K562 (cell line): ENCODE results near the gene CBL. TPM values are rescaled to one million over a fixed set of nuclear protein-coding genes. Genes with fewer than 3 reads are reported as not detected.

ENCODE experiments used
- ATAC-seq: fragments of 200-7000 bp; cut with Tn5 transposase; 3 replicates; pipeline ENCODE4 v1.9.1; 2020; ENCODE audit warnings: moderate library complexity
- BruUV-seq: library from RNA; stranded (reverse); fragments of 400-500 nt; replicated peaks from 2 replicates; lab custom pipeline; 2021; lab: Mats Ljungman, UMichigan
- CTCF ChIA-PET: fragments of 300-600 bp; formaldehyde crosslinking; extraction: SDS; loops from one replicate; lab custom pipeline; 2021; ENCODE audit warnings: low intra/inter-chr PET ratio; lab: Yijun Ruan, JAX
- POLR2A ChIA-PET: fragments of 300-600, 350-650 bp; sonication (Branson Sonifier 250); formaldehyde crosslinking; extraction: SDS; loops from one replicate; lab custom pipeline; 2021; ENCODE audit warnings: antibody characterized with exemption, inconsistent platforms; lab: Yijun Ruan, JAX
- DNase-seq, 4 experiments: peaks; one replicate each; pipeline versions ENCODE4 v3.0.0 to v3.0.0-alpha.2; 2011 to 2018; ENCODE audit warnings: low spot score in 3 of 4, mixed read lengths in 3 of 4; ENCODE audit errors: extremely low read depth in 1 of 4
- FAIRE-seq: peaks from 2 replicates; lab custom pipeline; 2011; peaks lifted over from hg19 to GRCh38; lab: Jason Lieb, UNC
- H2AFZ ChIP-seq: 2 replicates; pipeline ENCODE4 v1.6.0; 2011; ENCODE audit warnings: low read depth, low read length, control low read depth, inconsistent platforms
- H3K27ac ChIP-seq: fragments of 200-600 bp; 3 replicates; pipeline ENCODE4 v1.8.0; 2011; ENCODE audit warnings: low read depth, mild to moderate bottlenecking, control low read depth, inconsistent platforms, low read length, moderate library complexity, mixed read lengths; ENCODE audit errors: extremely low read depth
- H3K27me3 ChIP-seq, 2 experiments: fragments of 300-600 bp in 1 of 2; 2 replicates in 1 of 2; 3 replicates in 1 of 2; pipeline versions ENCODE4 v1.6.0 to v1.8.0; 2011; ENCODE audit warnings: inconsistent platforms in 2 of 2, low read length in 2 of 2, mild to moderate bottlenecking in 1 of 2, mixed read lengths in 1 of 2, moderate library complexity in 1 of 2; ENCODE audit not compliant: control insufficient read depth in 2 of 2, insufficient read depth in 2 of 2
- H3K36me3 ChIP-seq: fragments of 300-600 bp; 3 replicates; pipeline ENCODE4 v1.8.0; 2011; ENCODE audit warnings: mild to moderate bottlenecking, low read length, inconsistent platforms; ENCODE audit not compliant: control insufficient read depth, insufficient read depth
- H3K4me1 ChIP-seq, 2 experiments: fragments of 200-600 bp in 1 of 2; replicated peaks in 1 of 2; 2 replicates in 1 of 2; 3 replicates in 1 of 2; pipeline versions ENCODE4 v1.5.1 to v1.8.0; 2011; ENCODE audit warnings: inconsistent platforms in 2 of 2, low read length in 2 of 2, mild to moderate bottlenecking in 1 of 2, mixed read lengths in 1 of 2, moderate library complexity in 1 of 2; ENCODE audit not compliant: control insufficient read depth in 2 of 2, insufficient read depth in 2 of 2
- H3K4me2 ChIP-seq: 2 replicates; pipeline ENCODE4 v1.6.1; 2011; ENCODE audit warnings: low read length, control low read depth, inconsistent platforms, mixed read lengths; ENCODE audit not compliant: insufficient read depth
- H3K4me3 ChIP-seq: fragments of 200-600 bp; sonication (generic), shearing (Covaris generic); 2 replicates; pipeline ENCODE4 v1.5.1; 2016; ENCODE audit warnings: control low read depth, inconsistent platforms
- H3K79me2 ChIP-seq: fragments of 200-600 bp; 3 replicates; pipeline ENCODE4 v1.8.0; 2011; ENCODE audit warnings: low read length, inconsistent platforms; ENCODE audit not compliant: control insufficient read depth, insufficient read depth
- H3K9ac ChIP-seq, 2 experiments: 2 replicates each; pipeline versions ENCODE4 v1.6.0 to v1.6.1; 2011; ENCODE audit warnings: low read depth in 2 of 2, low read length in 2 of 2, control low read depth in 1 of 2, inconsistent platforms in 1 of 2, mild to moderate bottlenecking in 1 of 2, mixed read lengths in 1 of 2; ENCODE audit not compliant: insufficient read depth in 1 of 2
- H3K9me1 ChIP-seq: one replicate; pipeline ENCODE4 v1.6.0; 2011; ENCODE audit warnings: inconsistent platforms, mild to moderate bottlenecking, low read length, moderate library complexity; ENCODE audit not compliant: control insufficient read depth, insufficient read depth
- H3K9me3 ChIP-seq: replicated peaks from 2 replicates; pipeline ENCODE4 v1.5.1; 2011; ENCODE audit warnings: low read depth, low read length, inconsistent platforms; ENCODE audit not compliant: control insufficient read depth, insufficient read depth
- H4K20me1 ChIP-seq: replicated peaks from 2 replicates; pipeline ENCODE4 v1.6.1; 2011; ENCODE audit warnings: low read length, inconsistent platforms, mixed read lengths; ENCODE audit not compliant: control insufficient read depth, insufficient read depth
- CEBPB ChIP-seq: fragments of 450-650 bp; IDR thresholded peaks from 2 replicates; pipeline ENCODE4 v1.6.1; 2016; ENCODE audit warnings: missing genetic modification characterization, missing compliant biosample characterization
- CEBPG ChIP-seq, 3 experiments: fragments of 200-800 bp in 1 of 3; sonication (Bioruptor generic) in 1 of 3; sonication (generic) in 1 of 3; formaldehyde crosslinking in 1 of 3; IDR thresholded peaks in 2 of 3; conservative IDR thresholded peaks in 1 of 3; 2 replicates each; pipeline versions ENCODE4 v1.6.1 to v1.8.0; 2016 to 2022; ENCODE audit warnings: missing compliant biosample characterization in 2 of 3, missing genetic modification characterization in 2 of 3, mild to moderate bottlenecking in 1 of 3, missing genetic modification reagents in 1 of 3
- COPS2 ChIP-seq: fragments of 450-650 bp; conservative IDR thresholded peaks from 2 replicates; pipeline ENCODE4 v1.6.1; 2016; ENCODE audit warnings: mild to moderate bottlenecking, moderate library complexity
- DDX20 ChIP-seq: fragments of 450-650 bp; IDR thresholded peaks from 2 replicates; pipeline ENCODE4 v1.6.1; 2016; ENCODE audit warnings: missing genetic modification characterization, low read depth, mild to moderate bottlenecking, missing compliant biosample characterization, moderate library complexity
- ELF4 ChIP-seq: fragments of 450-650 bp; formaldehyde crosslinking; IDR thresholded peaks from 2 replicates; pipeline ENCODE4 v1.4.0; 2022; ENCODE audit warnings: missing genetic modification characterization
- GATA2 ChIP-seq: sonication (generic); formaldehyde crosslinking; IDR thresholded peaks from 2 replicates; pipeline ENCODE4 v1.4.0; 2020; ENCODE audit warnings: mild to moderate bottlenecking, missing genetic modification reagents
- HCFC1 ChIP-seq: IDR thresholded peaks from 2 replicates; pipeline ENCODE4 v1.6.1; 2012; ENCODE audit warnings: low read depth, low read length, improper control_type of control experiment
- HINFP ChIP-seq: fragments of 450-650 bp; conservative IDR thresholded peaks from 2 replicates; pipeline ENCODE4 v1.6.1; 2016; ENCODE audit warnings: missing genetic modification characterization, low read depth, mild to moderate bottlenecking, control low read depth, missing compliant biosample characterization
- HMGXB4 ChIP-seq: sonication (generic); formaldehyde crosslinking; IDR thresholded peaks from 2 replicates; pipeline ENCODE4 v1.8.1; 2023; ENCODE audit warnings: mild to moderate bottlenecking, missing genetic modification reagents
- KDM1A ChIP-seq, 2 experiments: fragments of 450-650 bp; IDR thresholded peaks; 2 replicates each; pipeline ENCODE4 v1.6.1; 2016; ENCODE audit warnings: mild to moderate bottlenecking in 2 of 2
- KLF10 ChIP-seq: fragments of 250-450 bp; sonication (Bioruptor Pico); IDR thresholded peaks from 2 replicates; pipeline ENCODE4 v1.6.1; 2021; ENCODE audit warnings: matching md5 sums
- NFRKB ChIP-seq: fragments of 450-650 bp; IDR thresholded peaks from 2 replicates; pipeline ENCODE4 v1.6.1; 2016; ENCODE audit warnings: low read depth
- RHOXF2B ChIP-seq: fragments of 250-450 bp; sonication (Bioruptor Pico); conservative IDR thresholded peaks from 2 replicates; pipeline ENCODE4 v1.5.1; 2021
- STAG1 ChIP-seq: sonication (generic); formaldehyde crosslinking; IDR thresholded peaks from 2 replicates; pipeline ENCODE4 v1.5.0; 2020; ENCODE audit warnings: missing genetic modification reagents, borderline replicate concordance
- TOE1 ChIP-seq, 2 experiments: fragments of 450-650 bp in 1 of 2; sonication (generic) in 1 of 2; formaldehyde crosslinking in 1 of 2; IDR thresholded peaks; 2 replicates each; pipeline versions ENCODE4 v1.7.1 to v1.8.0; 2016 to 2022; ENCODE audit warnings: borderline replicate concordance in 2 of 2, mild to moderate bottlenecking in 2 of 2, antibody characterized with exemption in 1 of 2, inconsistent platforms in 1 of 2, low read depth in 1 of 2, missing genetic modification reagents in 1 of 2, moderate library complexity in 1 of 2
- XRCC5 ChIP-seq: fragments of 200-400 bp; formaldehyde crosslinking; IDR thresholded peaks from 2 replicates; pipeline ENCODE4 v1.6.1; 2017; ENCODE audit warnings: low read depth, mild to moderate bottlenecking, low read length
- WGBS: fragments of 100-300 bp; shearing (Covaris generic); methylation state at CpG from one replicate; pipeline ENCODE4 v1.1.6; 2016; ENCODE audit warnings: low coverage, mixed read lengths; ENCODE audit not compliant: insufficient coverage; ENCODE audit errors: missing lambda C conversion rate; 5-methylcytosine and 5-hydroxymethylcytosine counted together
- in situ Hi-C: fragments of 300-500 bp; cut with MboI; formaldehyde crosslinking; loops from 4 replicates; pipeline ENCODE4 v1.15.0; 2018; ENCODE audit warnings: inconsistent platforms, mixed read lengths
- intact Hi-C: fragments of 100-400 bp; cut with micrococcal nuclease; formaldehyde crosslinking; loops from 2 replicates; pipeline ENCODE4 v1.14.2; 2022
- polyA plus RNA-seq, 8 experiments: library from polyadenylated mRNA; depleted of rRNA in 4 of 8; stranded (reverse) in 5 of 8; unstranded in 3 of 8; fragments of >200 nt; fragmentation: Nextera tagmentation in 2 of 8; fragmentation: Illumina TruSeq in 1 of 8; extraction: Ambion mirVana in 2 of 8; extraction: Trizol in 1 of 8; gene quantifications; 2 replicates each; pipeline versions ENCODE4 v1.2.1 to v1.2.3, GENCODE V29; 2011 to 2014; ENCODE audit warnings: inconsistent platforms in 1 of 8, missing spikeins in 1 of 8
- total RNA-seq, 7 experiments: library from RNA; depleted of rRNA in 6 of 7; stranded (reverse); fragments of >200 nt in 6 of 7; fragmentation: Illumina TruSeq in 2 of 7; extraction: Trizol in 2 of 7; gene quantifications; 2 replicates each; pipeline versions ENCODE4 v1.2.1 to v1.2.3, GENCODE V29; 2011 to 2021; ENCODE audit warnings: low replicate concordance in 1 of 7
- TF ChIP-seq, protein P1 (sequence below): IDR thresholded peaks from 2 replicates; pipeline ENCODE4 v1.6.1; 2014; ENCODE audit warnings: antibody characterized with exemption

CBL gene
- total and polyA plus RNA-seq, 9 of the 15 experiments (the other 6 are each of a cell fraction or from before 2014, with no cell fraction given): 3.2 to 24.9 (median 9.9) TPM

- Histone ChIP-seq H3K4me1 (peaks cover 50 to 77% of the 10 kb centered on the region in 2 experiments), H3K9me3 (no peaks in the 10 kb centered on the region), H4K20me1 (0 out of 2 replicates have a peak, but pooled peaks cover 6% of the 10 kb centered on the region), H3K79me2 (peaks cover 29% of the 10 kb centered on the region; the same call in 2 of the 3 replicates), H3K36me3 (peaks cover 22% of the 10 kb centered on the region; the same call in 2 of the 3 replicates), H3K9me1 (no peaks in the 10 kb centered on the region), H3K4me3 (peak overlapping the region; percentile 56), H3K27ac (peak overlapping the region; percentile 93), H3K27me3 (no peaks in the 10 kb centered on the region; a peak in 1 of 5 replicates), H3K9ac (peak overlapping the region; percentile 79 to 91), H3K4me2 (peak overlapping the region; percentile 92), H2AFZ (peak overlapping the region; percentile 65)
- ChIA-PET CTCF (no interaction called here), POLR2A (interaction anchor here (0.5 to 5.1 kb wide), 10 partner anchors 9 to 223 kb away, joined by 3 to 22 read pairs (median 4); no protein-coding TSS in a partner anchor)
- WGBS: 23% methylated on average over 14 of the region's 14 CpGs
- in situ Hi-C loops (no loop called here), intact Hi-C loops (loop anchor here (2.0 to 5.0 kb wide), 2 partner anchors 111 to 405 kb away; partner anchors contain the start of gene CBL)
- FAIRE-seq (no peak), ATAC-seq (no peak), DNase-seq (no peak)
- no TSS peak for BruUV-seq
- TF ChIP-seq KLF10 (CRISPR knock-in tag) (no peak), TOE1 (IDR thresholded peaks at IDR 0.05; ENCODE audit: borderline replicate concordance) (no peak), TOE1 (CRISPR knock-in tag; IDR thresholded peaks at IDR 0.05; ENCODE audit: borderline replicate concordance, low read depth) (no peak), HMGXB4 (CRISPR knock-in tag) (no peak), RHOXF2B (CRISPR knock-in tag) (no peak), COPS2 (no peak), STAG1 (CRISPR knock-in tag) (no peak), ELF4 (CRISPR knock-in tag) (no peak), KDM1A (IDR thresholded peaks at IDR 0.05) (no peak), GATA2 (CRISPR knock-in tag) (no peak), XRCC5 (no peak), DDX20 (tag) (no peak), NFRKB (0 out of 2 replicates have a peak, but pooled peaks have one; percentile 21), HINFP (tag) (no peak), HCFC1 (no peak; the same call in 1 of the 2 replicates), CEBPG (CRISPR knock-in tag; IDR thresholded peaks at IDR 0.05) (peak; percentile 60; the same call in 1 of the 2 replicates), CEBPG (tag; conservative IDR thresholded peaks at IDR 0.05 in 1 of 2, IDR thresholded peaks at IDR 0.05 in 1 of 2) (no peak), CEBPB (tag) (peak; percentile 91)
- TF ChIP-seq, protein P1, sequence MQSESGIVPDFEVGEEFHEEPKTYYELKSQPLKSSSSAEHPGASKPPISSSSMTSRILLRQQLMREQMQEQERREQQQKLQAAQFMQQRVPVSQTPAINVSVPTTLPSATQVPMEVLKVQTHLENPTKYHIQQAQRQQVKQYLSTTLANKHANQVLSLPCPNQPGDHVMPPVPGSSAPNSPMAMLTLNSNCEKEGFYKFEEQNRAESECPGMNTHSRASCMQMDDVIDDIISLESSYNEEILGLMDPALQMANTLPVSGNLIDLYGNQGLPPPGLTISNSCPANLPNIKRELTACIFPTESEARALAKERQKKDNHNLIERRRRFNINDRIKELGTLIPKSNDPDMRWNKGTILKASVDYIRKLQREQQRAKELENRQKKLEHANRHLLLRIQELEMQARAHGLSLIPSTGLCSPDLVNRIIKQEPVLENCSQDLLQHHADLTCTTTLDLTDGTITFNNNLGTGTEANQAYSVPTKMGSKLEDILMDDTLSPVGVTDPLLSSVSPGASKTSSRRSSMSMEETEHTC: no peak
These were observed 111.6 kb downstream of the CBL start for GRCh38 chr11:119317592-119318239.
